Natural killer cell (primary cell): ENCODE measurements around the gene NAV1. TPM values are rescaled to one million over a fixed set of nuclear protein-coding genes. Genes with fewer than 3 reads are reported as not detected.

ENCODE experiments used
- ATAC-seq, 3 donors: fragments of 150-1000 bp in 2 of 3; fragments of 200-7000 bp in 1 of 3; cut with Tn5 transposase; 1 replicate in 1 of 3; 2 replicates in 2 of 3; pipeline ENCODE4 v1.10.0; 2021; ENCODE audit warnings: mild to moderate bottlenecking in 2 of 3, moderate library complexity in 2 of 3
- DNase-seq, 2 donors: peaks; one replicate each; pipeline versions ENCODE4 v3.0.0 to v3.0.0-alpha.2; 2013 to 2021; ENCODE audit warnings: mixed read lengths in 1 of 2
- H3K27ac ChIP-seq: one replicate; pipeline ENCODE4 v1.5.1; 2013; ENCODE audit warnings: mild to moderate bottlenecking, low read length
- H3K27me3 ChIP-seq: one replicate; pipeline ENCODE4 v1.6.1; 2013; ENCODE audit warnings: low read length; ENCODE audit not compliant: control insufficient read depth, insufficient read depth
- H3K36me3 ChIP-seq: one replicate; pipeline ENCODE4 v1.6.1; 2013; ENCODE audit warnings: low read length; ENCODE audit not compliant: control insufficient read depth, insufficient read depth
- H3K4me1 ChIP-seq: one replicate; pipeline ENCODE4 v1.6.1; 2013; ENCODE audit warnings: low read length; ENCODE audit not compliant: control insufficient read depth, insufficient read depth
- H3K4me3 ChIP-seq: one replicate; pipeline ENCODE4 v1.5.1; 2013; ENCODE audit warnings: low read length
- H3K9me3 ChIP-seq: one replicate; pipeline ENCODE4 v1.6.1; 2013; ENCODE audit warnings: low read length; ENCODE audit not compliant: control insufficient read depth, insufficient read depth
- H3K27ac Mint-ChIP-seq, 2 donors: one replicate each; pipeline ENCODE4 v1.8.0; 2022; ENCODE audit warnings: mild to moderate bottlenecking in 2 of 2, mixed read lengths in 2 of 2, moderate library complexity in 1 of 2
- H3K27me3 Mint-ChIP-seq, 2 donors: one replicate each; pipeline ENCODE4 v1.8.0; 2022; ENCODE audit warnings: low read depth in 2 of 2, mixed read lengths in 2 of 2
- H3K36me3 Mint-ChIP-seq: one replicate; pipeline ENCODE4 v1.8.0; 2022; ENCODE audit warnings: mixed read lengths
- H3K4me1 Mint-ChIP-seq, 2 donors: one replicate each; pipeline ENCODE4 v1.8.0; 2022; ENCODE audit warnings: mixed read lengths in 2 of 2
- H3K4me3 Mint-ChIP-seq: one replicate; pipeline ENCODE4 v1.8.0; 2022; ENCODE audit warnings: mild to moderate bottlenecking, moderate library complexity, mixed read lengths
- H3K9me3 Mint-ChIP-seq, 2 donors: one replicate each; pipeline ENCODE4 v1.8.0; 2022; ENCODE audit warnings: mixed read lengths in 2 of 2
- CTCF ChIP-seq: fragments of 200-600 bp; IDR thresholded peaks from one replicate; pipeline ENCODE4 v1.8.0; 2022; ENCODE audit warnings: antibody characterized with exemption
- WGBS: methylation state at CpG from one replicate; pipeline ENCODE4 v1.1.7; 2013; ENCODE audit warnings: missing lambda C conversion rate; ENCODE audit not compliant: insufficient coverage; 5-methylcytosine and 5-hydroxymethylcytosine counted together
- intact Hi-C: fragments of 100-400 bp; cut with micrococcal nuclease; formaldehyde crosslinking; loops from one replicate; pipeline ENCODE4 v1.14.2; 2022
- total RNA-seq, 4 donors: library from RNA; stranded (reverse); fragments of 120-200 nt in 1 of 4; gene quantifications; one replicate each; pipeline versions ENCODE4 v1.2.3 to v1.2.4, GENCODE V29; 2013 to 2022

Gene NAV1
- total RNA-seq, 3 donors from 2014 or later (not counting 1 experiment from before 2014, with no cell fraction given), result 2.5 to 3.9 (median 2.8) TPM

GRCh38 chr1:201495551-201496295, 43.2 kb upstream of the NAV1 start:
- TF ChIP-seq CTCF, result no peak

GRCh38 chr1:201496296-201496690, 42.6 kb upstream of the NAV1 start:
- H3K9me3 ChIP-seq, result no peaks in the 10 kb centered on the region
- intact Hi-C loops, result no loop called here
- H3K27ac ChIP-seq, result no peak overlapping the region
- ATAC-seq (no peak), DNase-seq (no peak)
- H3K27ac Mint-ChIP-seq, result no peak overlapping the region
- WGBS, result 97% methylated on average over 8 of the region's 8 CpGs
- H3K4me3 Mint-ChIP-seq, result no peak overlapping the region
- H3K27me3 Mint-ChIP-seq, result no peaks in the 10 kb centered on the region
- peaks cover 9 to 15% of the 10 kb centered on the region in 2 donors for H3K4me1 Mint-ChIP-seq
- H3K27me3 ChIP-seq, result no peaks in the 10 kb centered on the region
- no peaks in the 10 kb centered on the region for H3K9me3 Mint-ChIP-seq
- no peak overlapping the region for H3K4me3 ChIP-seq
- H3K4me1 ChIP-seq, result no peaks in the 10 kb centered on the region
- no peak for TF ChIP-seq CTCF
- no peaks in the 10 kb centered on the region for H3K36me3 Mint-ChIP-seq
- H3K36me3 ChIP-seq, result peaks cover 22% of the 10 kb centered on the region

More at GRCh38 chr1:201495551-201496295, 43.2 kb upstream of the NAV1 start:
- Histone ChIP-seq H3K9me3 (no peaks in the 10 kb centered on the region), H3K27ac (no peak overlapping the region), H3K27me3 (no peaks in the 10 kb centered on the region), H3K4me3 (no peak overlapping the region), H3K36me3 (peaks cover 22% of the 10 kb centered on the region), H3K4me1 (no peaks in the 10 kb centered on the region)
- Mint-ChIP-seq H3K27me3 (no peaks in the 10 kb centered on the region), H3K4me1 (peaks cover 11 to 16% of the 10 kb centered on the region in 2 donors), H3K4me3 (no peak overlapping the region), H3K27ac (no peak overlapping the region), H3K36me3 (no peaks in the 10 kb centered on the region), H3K9me3 (no peaks in the 10 kb centered on the region)
- intact Hi-C loops, result no loop called here
- no peak for ATAC-seq
- WGBS, result 95% methylated on average over 10 of the region's 11 CpGs
- DNase-seq, result no peak

- H3K27ac Mint-ChIP-seq, result no peak overlapping the region
- Histone ChIP-seq H3K9me3 (no peaks in the 10 kb centered on the region), H3K27ac (no peak overlapping the region), H3K27me3 (no peaks in the 10 kb centered on the region), H3K4me1 (no peaks in the 10 kb centered on the region), H3K36me3 (peaks cover 15% of the 10 kb centered on the region), H3K4me3 (no peak overlapping the region)
- no peak for TF ChIP-seq CTCF
- WGBS, result 98% methylated on average over 16 of the region's 16 CpGs
- no peak overlapping the region for H3K4me3 Mint-ChIP-seq
- ATAC-seq (no peak), DNase-seq (no peak)
- H3K27me3 Mint-ChIP-seq, result no peaks in the 10 kb centered on the region
- H3K36me3 Mint-ChIP-seq, result no peaks in the 10 kb centered on the region
- H3K9me3 Mint-ChIP-seq, result no peaks in the 10 kb centered on the region
- intact Hi-C loops, result no loop called here
- peaks cover 0 to 9% of the 10 kb centered on the region in 2 donors for H3K4me1 Mint-ChIP-seq
Measured at GRCh38 chr1:201497935-201498509, 40.9 kb upstream of the NAV1 start.
